ENCODE data around the gene FZD1.

The FZD1 gene

DNA sequence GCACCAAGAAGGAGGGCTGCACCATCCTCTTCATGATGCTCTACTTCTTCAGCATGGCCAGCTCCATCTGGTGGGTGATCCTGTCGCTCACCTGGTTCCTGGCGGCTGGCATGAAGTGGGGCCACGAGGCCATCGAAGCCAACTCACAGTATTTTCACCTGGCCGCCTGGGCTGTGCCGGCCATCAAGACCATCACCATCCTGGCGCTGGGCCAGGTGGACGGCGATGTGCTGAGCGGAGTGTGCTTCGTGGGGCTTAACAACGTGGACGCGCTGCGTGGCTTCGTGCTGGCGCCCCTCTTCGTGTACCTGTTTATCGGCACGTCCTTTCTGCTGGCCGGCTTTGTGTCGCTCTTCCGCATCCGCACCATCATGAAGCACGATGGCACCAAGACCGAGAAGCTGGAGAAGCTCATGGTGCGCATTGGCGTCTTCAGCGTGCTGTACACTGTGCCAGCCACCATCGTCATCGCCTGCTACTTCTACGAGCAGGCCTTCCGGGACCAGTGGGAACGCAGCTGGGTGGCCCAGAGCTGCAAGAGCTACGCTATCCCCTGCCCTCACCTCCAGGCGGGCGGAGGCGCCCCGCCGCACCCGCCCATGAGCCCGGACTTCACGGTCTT, 1.9 kb downstream of the FZD1 start:
- TF ChIP-seq, protein P1, sequence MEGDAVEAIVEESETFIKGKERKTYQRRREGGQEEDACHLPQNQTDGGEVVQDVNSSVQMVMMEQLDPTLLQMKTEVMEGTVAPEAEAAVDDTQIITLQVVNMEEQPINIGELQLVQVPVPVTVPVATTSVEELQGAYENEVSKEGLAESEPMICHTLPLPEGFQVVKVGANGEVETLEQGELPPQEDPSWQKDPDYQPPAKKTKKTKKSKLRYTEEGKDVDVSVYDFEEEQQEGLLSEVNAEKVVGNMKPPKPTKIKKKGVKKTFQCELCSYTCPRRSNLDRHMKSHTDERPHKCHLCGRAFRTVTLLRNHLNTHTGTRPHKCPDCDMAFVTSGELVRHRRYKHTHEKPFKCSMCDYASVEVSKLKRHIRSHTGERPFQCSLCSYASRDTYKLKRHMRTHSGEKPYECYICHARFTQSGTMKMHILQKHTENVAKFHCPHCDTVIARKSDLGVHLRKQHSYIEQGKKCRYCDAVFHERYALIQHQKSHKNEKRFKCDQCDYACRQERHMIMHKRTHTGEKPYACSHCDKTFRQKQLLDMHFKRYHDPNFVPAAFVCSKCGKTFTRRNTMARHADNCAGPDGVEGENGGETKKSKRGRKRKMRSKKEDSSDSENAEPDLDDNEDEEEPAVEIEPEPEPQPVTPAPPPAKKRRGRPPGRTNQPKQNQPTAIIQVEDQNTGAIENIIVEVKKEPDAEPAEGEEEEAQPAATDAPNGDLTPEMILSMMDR (IDR thresholded peaks at IDR 0.05; ENCODE audit: extremely low read depth, missing control alignments): no peak
- DNase-seq (ENCODE audit: low spot score): no peak

GRCh38 chr7:91266689-91267090, 2.5 kb downstream of the FZD1 start:
- DNase-seq (ENCODE audit: low spot score): peak; percentile 32
- TF ChIP-seq, protein P1 (IDR thresholded peaks at IDR 0.05; ENCODE audit: extremely low read depth, missing control alignments): no peak

GRCh38 chr7:91267171-91267955, 3.1 kb downstream of the FZD1 start:
- TF ChIP-seq, protein P1 (IDR thresholded peaks at IDR 0.05; ENCODE audit: extremely low read depth, missing control alignments): no peak
- no peak for DNase-seq (ENCODE audit: low spot score)

DNA sequence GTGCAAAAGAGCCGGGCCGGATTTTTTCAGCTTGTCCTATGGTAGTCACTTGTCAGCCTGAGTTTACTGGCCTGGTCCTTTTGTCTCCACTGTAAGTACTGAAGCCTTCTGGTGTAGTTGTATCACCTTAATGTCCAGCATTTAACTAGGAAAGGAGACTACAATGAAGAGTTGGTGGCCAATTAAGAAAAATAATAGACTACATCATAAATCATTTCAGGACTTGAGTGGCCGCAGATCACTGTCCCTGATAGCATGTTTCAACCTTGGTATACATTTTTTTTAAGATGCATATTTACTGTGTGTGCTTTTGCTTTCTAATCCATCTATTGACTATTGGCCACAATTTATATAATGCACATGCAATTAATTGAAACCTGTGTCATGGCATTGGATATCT, 6.1 kb downstream of the FZD1 start:
- TF ChIP-seq, protein P1 (IDR thresholded peaks at IDR 0.05; ENCODE audit: extremely low read depth, missing control alignments): no peak
- DNase-seq (ENCODE audit: low spot score): no peak

DNA sequence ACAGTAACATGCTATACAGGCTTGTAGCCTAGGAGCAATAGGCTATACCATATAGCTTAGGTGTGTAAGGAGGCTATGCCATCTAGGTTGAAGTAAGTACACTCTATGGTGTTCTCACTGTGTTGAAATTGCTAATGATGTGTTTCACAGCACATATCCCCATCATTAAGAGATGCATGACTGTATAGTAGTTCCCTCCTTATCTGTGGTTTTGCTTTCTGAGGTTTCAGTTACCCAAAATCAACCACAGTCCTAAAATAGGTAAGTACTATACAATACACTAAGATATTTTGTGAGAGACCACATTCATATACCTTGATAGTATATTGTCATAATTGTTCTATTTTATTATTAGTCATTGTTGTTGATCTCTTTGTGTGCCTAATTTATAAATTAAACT, 12.7 kb downstream of the FZD1 start:
- TF ChIP-seq, protein P1 (IDR thresholded peaks at IDR 0.05; ENCODE audit: extremely low read depth, missing control alignments): no peak
- DNase-seq (ENCODE audit: low spot score): no peak

DNA sequence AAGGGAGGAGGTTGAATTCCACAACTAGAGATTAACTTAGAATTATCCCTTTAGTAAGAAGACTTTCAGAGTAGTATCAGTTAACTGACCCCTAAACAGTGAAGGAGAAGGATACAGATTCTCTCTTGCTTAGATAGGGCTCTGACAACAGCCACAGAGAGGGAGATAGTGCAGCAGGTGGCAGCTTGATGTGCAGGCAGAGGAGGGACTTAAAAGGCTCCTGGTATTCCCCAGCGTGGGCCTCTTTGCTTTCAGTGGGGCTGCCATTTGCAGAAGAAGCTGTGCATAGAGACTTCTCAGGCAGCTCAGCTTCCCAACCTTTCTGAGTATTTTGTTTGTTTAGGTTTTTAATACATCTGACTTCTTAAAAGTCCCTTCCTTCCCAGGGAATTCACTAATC, 16.0 kb downstream of the FZD1 start:
- TF ChIP-seq, protein P1 (IDR thresholded peaks at IDR 0.05; ENCODE audit: extremely low read depth, missing control alignments): no peak
- no peak for DNase-seq (ENCODE audit: low spot score)

DNA sequence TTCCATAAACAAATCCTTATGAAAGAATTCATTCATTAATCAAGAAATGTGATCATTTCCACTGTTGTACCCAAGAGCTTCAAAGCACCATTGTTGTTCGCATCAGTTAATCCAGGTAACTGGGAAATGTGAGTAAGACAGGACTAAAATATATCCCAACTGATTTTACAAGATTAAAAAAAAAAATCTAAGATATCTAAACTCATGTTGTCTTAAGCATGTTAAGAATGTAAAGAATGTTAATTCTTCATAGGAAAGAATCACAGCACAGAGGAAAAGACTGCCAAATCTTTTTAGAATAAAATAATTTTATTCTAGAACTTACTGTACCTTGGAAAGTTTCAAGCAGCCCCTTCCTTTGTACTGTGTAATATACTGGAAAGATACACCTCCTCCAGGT, 16.4 kb downstream of the FZD1 start:
- no peak for DNase-seq (ENCODE audit: low spot score)
- TF ChIP-seq, protein P1 (IDR thresholded peaks at IDR 0.05; ENCODE audit: extremely low read depth, missing control alignments): no peak
